Measurements from ENCODE around the gene ROR2.

DNA sequence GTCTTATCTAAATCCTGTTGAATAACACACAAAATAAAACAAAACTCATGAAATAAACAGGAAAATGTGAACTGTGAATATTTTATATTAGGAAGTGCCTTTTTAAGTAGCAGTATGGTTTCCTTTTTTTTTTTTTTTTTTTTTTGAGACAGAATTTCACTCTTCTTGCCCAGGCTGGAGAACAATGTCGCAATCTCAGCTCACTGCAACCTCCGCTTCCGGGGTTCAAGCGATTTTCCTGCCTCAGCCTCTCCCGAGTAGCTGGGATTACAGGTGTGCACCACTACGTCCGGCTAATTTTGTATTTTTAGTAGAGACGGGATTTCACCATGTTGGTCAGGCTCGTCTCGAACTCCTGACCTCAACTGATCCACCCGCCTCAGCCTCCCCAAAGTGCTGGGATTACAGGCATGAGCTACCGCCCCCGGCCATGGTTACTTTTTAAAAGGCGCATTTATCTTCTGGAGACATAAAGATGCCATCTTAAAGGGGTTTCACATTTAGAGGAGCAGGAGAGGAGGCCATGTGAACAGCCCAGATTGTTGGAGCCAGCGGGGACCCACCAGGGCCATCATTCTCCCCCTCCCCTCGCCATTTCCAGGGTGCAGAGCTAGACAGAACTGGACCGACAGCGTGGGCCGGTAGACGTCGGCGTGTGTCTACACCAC, 64.1 kb downstream of the ROR2 start:
- TF ChIP-seq POLR2AphosphoS5 (IDR thresholded peaks at IDR 0.05): no peak
- TF ChIP-seq, protein P1, sequence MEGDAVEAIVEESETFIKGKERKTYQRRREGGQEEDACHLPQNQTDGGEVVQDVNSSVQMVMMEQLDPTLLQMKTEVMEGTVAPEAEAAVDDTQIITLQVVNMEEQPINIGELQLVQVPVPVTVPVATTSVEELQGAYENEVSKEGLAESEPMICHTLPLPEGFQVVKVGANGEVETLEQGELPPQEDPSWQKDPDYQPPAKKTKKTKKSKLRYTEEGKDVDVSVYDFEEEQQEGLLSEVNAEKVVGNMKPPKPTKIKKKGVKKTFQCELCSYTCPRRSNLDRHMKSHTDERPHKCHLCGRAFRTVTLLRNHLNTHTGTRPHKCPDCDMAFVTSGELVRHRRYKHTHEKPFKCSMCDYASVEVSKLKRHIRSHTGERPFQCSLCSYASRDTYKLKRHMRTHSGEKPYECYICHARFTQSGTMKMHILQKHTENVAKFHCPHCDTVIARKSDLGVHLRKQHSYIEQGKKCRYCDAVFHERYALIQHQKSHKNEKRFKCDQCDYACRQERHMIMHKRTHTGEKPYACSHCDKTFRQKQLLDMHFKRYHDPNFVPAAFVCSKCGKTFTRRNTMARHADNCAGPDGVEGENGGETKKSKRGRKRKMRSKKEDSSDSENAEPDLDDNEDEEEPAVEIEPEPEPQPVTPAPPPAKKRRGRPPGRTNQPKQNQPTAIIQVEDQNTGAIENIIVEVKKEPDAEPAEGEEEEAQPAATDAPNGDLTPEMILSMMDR (IDR thresholded peaks at IDR 0.05 in 8 of 11, conservative IDR thresholded peaks at IDR 0.05 in 3 of 11): no peak
- TF ChIP-seq POLR2A (IDR thresholded peaks at IDR 0.05): no peak
